Gastrocnemius medialis (tissue), 4 donors: ENCODE data around the gene CAPZB.

Experiments used
- CTCF ChIP-seq, 5 experiments: fragments of 450-650 bp in 3 of 5; fragments of 200-600 bp in 2 of 5; sonication (generic) in 2 of 5; IDR thresholded peaks in 4 of 5; conservative IDR thresholded peaks in 1 of 5; 1 replicate in 4 of 5; 2 replicates in 1 of 5; pipeline ENCODE4 v1.5.1; 2016 to 2019; ENCODE audit warnings: antibody characterized with exemption in 5 of 5, mild to moderate bottlenecking in 3 of 5, moderate library complexity in 3 of 5
- POLR2A ChIP-seq, 2 donors: fragments of 450-650 bp; IDR thresholded peaks; one replicate each; pipeline ENCODE4 v1.6.1; 2017; ENCODE audit warnings: antibody characterized with exemption in 2 of 2, mild to moderate bottlenecking in 2 of 2, moderate library complexity in 2 of 2

GRCh38 chr1:19479351-19480120 lies 5.8 kb downstream of the CAPZB start:
- TF ChIP-seq CTCF (IDR thresholded peaks at IDR 0.05 in 4 of 5, conservative IDR thresholded peaks at IDR 0.05 in 1 of 5) (no peak), POLR2A (IDR thresholded peaks at IDR 0.05) (no peak)
